HepG2 (cell line): ENCODE measurements around the gene VSIR. TPM values are rescaled to one million over a fixed set of nuclear protein-coding genes. Genes with fewer than 3 reads are reported as not detected.

Experiments
- ATAC-seq: fragments of 200-7000 bp; cut with Tn5 transposase; 3 replicates; pipeline ENCODE4 v1.9.1; 2020; ENCODE audit warnings: mild to moderate bottlenecking, moderate library complexity
- BruUV-seq: library from RNA; stranded (reverse); fragments of 400-500 nt; replicated peaks from 2 replicates; lab custom pipeline; 2021; lab: Mats Ljungman, UMichigan
- CTCF ChIA-PET: fragments of 300-600 bp; formaldehyde crosslinking; extraction: SDS; loops from one replicate; lab custom pipeline; 2021; ENCODE audit warnings: low total read pairs, inconsistent platforms, low intra/inter-chr PET ratio; lab: Yijun Ruan, JAX
- POLR2A ChIA-PET: fragments of 350-600 bp; sonication (Branson Sonifier 250); formaldehyde crosslinking; loops from one replicate; lab custom pipeline; 2020; ENCODE audit warnings: antibody characterized with exemption, inconsistent platforms; lab: Yijun Ruan, JAX
- DNase-seq: peaks from one replicate; pipeline ENCODE4 v3.0.0-alpha.2; 2015; ENCODE audit warnings: low spot score
- FAIRE-seq: peaks from 3 replicates; lab custom pipeline; 2011; peaks lifted over from hg19 to GRCh38; lab: Jason Lieb, UNC
- H2AFZ ChIP-seq: one replicate; pipeline ENCODE4 v1.6.1; 2011; ENCODE audit warnings: low read length, inconsistent platforms
- H3K27ac ChIP-seq: fragments of 300-600 bp; 3 replicates; pipeline ENCODE4 v1.8.0; 2011; ENCODE audit warnings: mixed run types, mild to moderate bottlenecking, mixed read lengths, low read length, inconsistent platforms; ENCODE audit not compliant: insufficient read depth; ENCODE audit errors: extremely low read length
- H3K27me3 ChIP-seq, 2 experiments: fragments of 200-600 bp in 1 of 2; 2 replicates in 1 of 2; 3 replicates in 1 of 2; pipeline versions ENCODE4 v1.6.0 to v1.8.0; 2011; ENCODE audit warnings: low read length in 2 of 2, mild to moderate bottlenecking in 2 of 2, moderate library complexity in 2 of 2, inconsistent platforms in 1 of 2; ENCODE audit not compliant: insufficient read depth in 2 of 2, control insufficient read depth in 1 of 2
- H3K36me3 ChIP-seq, 2 experiments: fragments of 200-600 bp in 1 of 2; replicated peaks in 1 of 2; 2 replicates in 1 of 2; 3 replicates in 1 of 2; pipeline versions ENCODE4 v1.5.1 to v1.8.0; 2011; ENCODE audit warnings: low read length in 2 of 2, inconsistent platforms in 1 of 2; ENCODE audit not compliant: insufficient read depth in 2 of 2, control insufficient read depth in 1 of 2
- H3K4me1 ChIP-seq: 2 replicates; pipeline ENCODE4 v1.5.1; 2012; ENCODE audit warnings: low read length, inconsistent platforms; ENCODE audit not compliant: insufficient read depth
- H3K4me2 ChIP-seq: 2 replicates; pipeline ENCODE4 v1.6.0; 2011; ENCODE audit warnings: low read depth, low read length, inconsistent platforms
- H3K4me3 ChIP-seq, 3 experiments: fragments of 200-600 bp in 1 of 3; sonication (generic), shearing (Covaris generic) in 1 of 3; replicated peaks in 1 of 3; 2 replicates each; pipeline ENCODE4 v1.5.1; 2011 to 2016; ENCODE audit warnings: low read length in 3 of 3, inconsistent platforms in 2 of 3, low read depth in 2 of 3, mild to moderate bottlenecking in 2 of 3, control low read depth in 1 of 3, mixed read lengths in 1 of 3; ENCODE audit not compliant: insufficient read depth in 1 of 3
- H3K79me2 ChIP-seq: one replicate; pipeline ENCODE4 v1.6.1; 2011; ENCODE audit warnings: low read length, inconsistent platforms; ENCODE audit not compliant: insufficient read depth
- H3K9ac ChIP-seq: 2 replicates; pipeline ENCODE4 v1.6.0; 2011; ENCODE audit warnings: mild to moderate bottlenecking, low read depth, low read length, inconsistent platforms; ENCODE audit not compliant: insufficient read depth
- H3K9me3 ChIP-seq: 2 replicates; pipeline ENCODE4 v1.5.1; 2012; ENCODE audit warnings: mild to moderate bottlenecking, low read length
- H4K20me1 ChIP-seq: 2 replicates; pipeline ENCODE4 v1.6.0; 2011; ENCODE audit warnings: inconsistent platforms, mild to moderate bottlenecking, low read length, moderate library complexity; ENCODE audit not compliant: insufficient read depth
- AKAP8 ChIP-seq: sonication (generic); formaldehyde crosslinking; IDR thresholded peaks from 2 replicates; pipeline ENCODE4 v1.5.1; 2020; ENCODE audit warnings: mild to moderate bottlenecking, missing genetic modification reagents
- ELK4 ChIP-seq: sonication (generic); formaldehyde crosslinking; IDR thresholded peaks from 2 replicates; pipeline ENCODE4 v1.9.0; 2021; ENCODE audit warnings: missing genetic modification reagents, borderline replicate concordance
- GFI1 ChIP-seq: sonication (generic); formaldehyde crosslinking; IDR thresholded peaks from 2 replicates; pipeline ENCODE4 v1.5.0; 2020; ENCODE audit warnings: missing genetic modification reagents, mild to moderate bottlenecking, borderline replicate concordance
- GLI4 ChIP-seq: sonication (generic); formaldehyde crosslinking; IDR thresholded peaks from 2 replicates; pipeline ENCODE4 v1.5.1; 2020; ENCODE audit warnings: missing genetic modification reagents, mild to moderate bottlenecking, moderate library complexity, borderline replicate concordance
- NFE2L1 ChIP-seq: sonication (generic); formaldehyde crosslinking; IDR thresholded peaks from 2 replicates; pipeline ENCODE4 v1.4.0; 2020; ENCODE audit warnings: missing genetic modification reagents, mild to moderate bottlenecking, borderline replicate concordance
- SCMH1 ChIP-seq: sonication (generic); formaldehyde crosslinking; IDR thresholded peaks from 2 replicates; pipeline ENCODE4 v1.9.0; 2021; ENCODE audit warnings: missing genetic modification reagents, mild to moderate bottlenecking, borderline replicate concordance
- ZBTB10 ChIP-seq: sonication (generic); formaldehyde crosslinking; IDR thresholded peaks from 2 replicates; pipeline ENCODE4 v1.4.0; 2020; ENCODE audit warnings: missing genetic modification reagents, borderline replicate concordance
- ZFY ChIP-seq: sonication (generic); formaldehyde crosslinking; IDR thresholded peaks from 2 replicates; pipeline ENCODE4 v1.4.0; 2020; ENCODE audit warnings: missing genetic modification reagents
- ZFYVE20 ChIP-seq: sonication (generic); formaldehyde crosslinking; IDR thresholded peaks from 2 replicates; pipeline ENCODE4 v1.8.0; 2023; ENCODE audit warnings: low read depth, mild to moderate bottlenecking, moderate library complexity, missing genetic modification reagents, borderline replicate concordance
- ZNF335 ChIP-seq: sonication (generic); formaldehyde crosslinking; IDR thresholded peaks from 2 replicates; pipeline ENCODE4 v1.4.0; 2020; ENCODE audit warnings: missing genetic modification reagents
- ZNF513 ChIP-seq: sonication (generic); formaldehyde crosslinking; conservative IDR thresholded peaks from 2 replicates; pipeline ENCODE4 v1.5.0; 2020; ENCODE audit warnings: missing genetic modification reagents
- ZNF546 ChIP-seq: sonication (generic); formaldehyde crosslinking; conservative IDR thresholded peaks from 2 replicates; pipeline ENCODE4 v1.8.1; 2023; ENCODE audit warnings: mild to moderate bottlenecking, missing genetic modification reagents
- ZNF572 ChIP-seq: sonication (generic); formaldehyde crosslinking; IDR thresholded peaks from 2 replicates; pipeline ENCODE4 v1.5.1; 2020; ENCODE audit warnings: mild to moderate bottlenecking, missing genetic modification reagents
- ZSCAN9 ChIP-seq: IDR thresholded peaks from 2 replicates; pipeline ENCODE4 v1.6.1; 2016; ENCODE audit warnings: borderline replicate concordance
- WGBS: methylation state at CpG from one replicate; pipeline ENCODE4 v1.1.6; 2017; ENCODE audit warnings: low lambda C conversion rate; 5-methylcytosine and 5-hydroxymethylcytosine counted together
- in situ Hi-C: cut with HindIII; loops from 2 replicates; pipeline ENCODE4 v1.10.0; 2017; ENCODE audit warnings: low pct_unique_long_range_greater_than_20kb; ENCODE audit not compliant: extremely low pct_ligation_motif_present
- intact Hi-C: fragments of 100-400 bp; cut with micrococcal nuclease; formaldehyde crosslinking; loops from one replicate; pipeline ENCODE4 v1.10.0; 2022; ENCODE audit not compliant: unreplicated experiment
- polyA plus RNA-seq, 8 experiments: library from polyadenylated mRNA; depleted of rRNA in 3 of 8; stranded (reverse) in 7 of 8; unstranded in 1 of 8; fragments of >200 nt; fragmentation: Illumina TruSeq in 4 of 8; extraction: Trizol in 4 of 8; gene quantifications; 2 replicates each; pipeline versions ENCODE4 v1.2.1 to v1.2.3, GENCODE V29; 2011 to 2016; ENCODE audit warnings: low read depth in 4 of 8, missing spikeins in 1 of 8, mixed read lengths in 1 of 8; ENCODE audit not compliant: insufficient read depth in 1 of 8
- total RNA-seq, 5 experiments: library from RNA; depleted of rRNA; stranded (reverse); fragments of >200 nt; fragmentation: Illumina TruSeq; extraction: Trizol; gene quantifications; 2 replicates each; pipeline ENCODE4 v1.2.3, GENCODE V29; 2016; ENCODE audit warnings: low read depth in 1 of 5

The VSIR gene
- total and polyA plus RNA-seq, 2 of the 13 experiments (the other 11 are each of a cell fraction or from before 2014, with no cell fraction given) = 0.44 to 3.2 TPM

GRCh38 chr10:71796749-71797405, 23.6 kb upstream of the VSIR start:
- ChIA-PET POLR2A (no interaction called here), CTCF (no interaction called here)
- peaks cover 0 to 3% of the 10 kb centered on the region in 2 experiments; a peak in 2 of 5 replicates for H3K27me3 ChIP-seq
- no peaks in the 10 kb centered on the region for H3K36me3 ChIP-seq
- in situ Hi-C loops (no loop called here), intact Hi-C loops (no loop called here)
- FAIRE-seq (no peak), ATAC-seq (no peak), DNase-seq (no peak)
- no peak overlapping the region for H2AFZ ChIP-seq
- H3K27ac ChIP-seq = no peak overlapping the region
- H3K4me3 ChIP-seq = no peak overlapping the region
- BruUV-seq = no TSS peak
- H3K4me2 ChIP-seq = no peak overlapping the region
- no peaks in the 10 kb centered on the region for H3K9me3 ChIP-seq
- peaks cover 8% of the 10 kb centered on the region; the same call in 1 of the 2 replicates for H3K4me1 ChIP-seq
- H4K20me1 ChIP-seq = no peaks in the 10 kb centered on the region
- WGBS = 20% methylated on average over 5 of the region's 7 CpGs
- no peak for TF ChIP-seq ELK4 (CRISPR knock-in tag)
- no peak for TF ChIP-seq AKAP8 (CRISPR knock-in tag)
- TF ChIP-seq SCMH1 (CRISPR knock-in tag) = no peak
- no peak for TF ChIP-seq ZNF513 (CRISPR knock-in tag)
- no peak for TF ChIP-seq NFE2L1 (CRISPR knock-in tag)
- no peak for TF ChIP-seq ZNF546 (CRISPR knock-in tag)
- TF ChIP-seq ZFY (CRISPR knock-in tag) = no peak
- TF ChIP-seq ZFYVE20 (CRISPR knock-in tag) = no peak
- no peak for TF ChIP-seq ZBTB10 (CRISPR knock-in tag)
- no peak for TF ChIP-seq GFI1 (CRISPR knock-in tag)
- TF ChIP-seq ZNF335 (CRISPR knock-in tag) = no peak
- TF ChIP-seq ZNF572 (CRISPR knock-in tag) = no peak
- no peak for TF ChIP-seq GLI4
- no peak for TF ChIP-seq ZSCAN9 (CRISPR knock-in tag)
- H3K79me2 ChIP-seq = no peaks in the 10 kb centered on the region
- H3K9ac ChIP-seq = no peak overlapping the region
